Naive thymus-derived CD8-positive, alpha-beta T cell (primary cell): ENCODE data around the gene TAGLN. TPM values are rescaled to one million over a fixed set of nuclear protein-coding genes. Genes with fewer than 3 reads are reported as not detected.
A peak's percentile ranks its signal among the peaks of the same experiment; 100 is the strongest.

Experiments used
- ATAC-seq, 2 donors: fragments of 150-1000 bp; cut with Tn5 transposase in 1 of 2; sonication (Bioruptor Pico), chemical (Tn5 transposase) in 1 of 2; 1 replicate in 1 of 2; 2 replicates in 1 of 2; pipeline ENCODE4 v1.10.0; 2021; ENCODE audit warnings: mild to moderate bottlenecking in 2 of 2, moderate library complexity in 2 of 2
- POLR2A ChIA-PET: fragments of 350-600 bp; sonication (Branson Sonifier 250); formaldehyde crosslinking; loops from one replicate; lab custom pipeline; 2021; ENCODE audit warnings: antibody characterized with exemption; lab: Charles Lee
- DNase-seq, 10 donors: peaks; one replicate each; pipeline versions ENCODE4 v3.0.0 to v3.0.0-alpha.2; 2020 to 2022
- H3K27ac Mint-ChIP-seq, 10 donors: one replicate each; pipeline ENCODE4 v1.8.0; 2020 to 2022; ENCODE audit warnings: mild to moderate bottlenecking in 10 of 10, mixed read lengths in 10 of 10, moderate library complexity in 4 of 10, inconsistent platforms in 1 of 10
- H3K27me3 Mint-ChIP-seq, 5 donors: one replicate each; pipeline ENCODE4 v1.8.0; 2021 to 2022; ENCODE audit warnings: mixed read lengths in 5 of 5
- H3K36me3 Mint-ChIP-seq, 3 donors: one replicate each; pipeline ENCODE4 v1.8.0; 2020 to 2022; ENCODE audit warnings: mixed read lengths in 3 of 3, mild to moderate bottlenecking in 2 of 3, inconsistent platforms in 1 of 3
- H3K4me1 Mint-ChIP-seq, 4 donors: one replicate each; pipeline ENCODE4 v1.8.0; 2021 to 2022; ENCODE audit warnings: mixed read lengths in 4 of 4
- H3K4me3 Mint-ChIP-seq, 10 donors: one replicate each; pipeline ENCODE4 v1.8.0; 2020 to 2022; ENCODE audit warnings: mild to moderate bottlenecking in 10 of 10, mixed read lengths in 10 of 10, moderate library complexity in 6 of 10, inconsistent platforms in 1 of 10
- H3K9me3 Mint-ChIP-seq, 9 donors: one replicate each; pipeline ENCODE4 v1.8.0; 2020 to 2022; ENCODE audit warnings: mixed read lengths in 9 of 9, mild to moderate bottlenecking in 3 of 9, inconsistent platforms in 1 of 9, moderate library complexity in 1 of 9
- polyA plus RNA-seq, 3 donors: library from polyadenylated mRNA; unstranded; fragments of 300-500 nt; fragmentation: Illumina TruSeq; gene quantifications; one replicate each; pipeline ENCODE4 v1.2.3, GENCODE V29; 2021
- total RNA-seq, 8 experiments: library from RNA in 2 of 8; stranded (reverse) in 2 of 8; gene quantifications; one replicate each; pipeline ENCODE4 v1.2.3 and lab custom pipeline; 2021 to 2026

The TAGLN gene
- total and polyA plus RNA-seq, 5 experiments from 2014 or later = 0.13 to 14.4 (median 0.51) TPM

GRCh38 chr11:117229411-117229810 lies 30.2 kb downstream of the TAGLN start:
- H3K4me3 Mint-ChIP-seq = peak overlapping the region; percentile 90 to 100 (median 94)
- no peak for ATAC-seq
- peak overlapping the region; percentile 93 to 98 (median 98) for H3K27ac Mint-ChIP-seq
- peaks cover 0 to 57% (median 21%) of the 10 kb centered on the region in 3 donors for H3K36me3 Mint-ChIP-seq
- POLR2A ChIA-PET = interaction anchor here (1.0 to 7.5 kb wide), 4 partner anchors 8 to 84 kb away, joined by 3 to 70 read pairs (median 25); partner anchors contain the start of genes PAFAH1B2 and SIDT2
- no peaks in the 10 kb centered on the region for H3K27me3 Mint-ChIP-seq
- no peaks in the 10 kb centered on the region for H3K9me3 Mint-ChIP-seq
- DNase-seq = no peak
- H3K4me1 Mint-ChIP-seq = peaks cover 34 to 74% (median 56%) of the 10 kb centered on the region in 4 donors

GRCh38 chr11:117229931-117230285 lies 30.7 kb downstream of the TAGLN start:
- no peaks in the 10 kb centered on the region for H3K27me3 Mint-ChIP-seq
- peaks cover 34 to 75% (median 56%) of the 10 kb centered on the region in 4 donors for H3K4me1 Mint-ChIP-seq
- no peaks in the 10 kb centered on the region for H3K9me3 Mint-ChIP-seq
- peak overlapping the region; percentile 93 to 98 (median 98) for H3K27ac Mint-ChIP-seq
- DNase-seq (peak in 1 of 10 donors; percentile 10), ATAC-seq (peak in 1 of 2 donors; percentile 0)
- H3K36me3 Mint-ChIP-seq = peaks cover 0 to 52% (median 21%) of the 10 kb centered on the region in 3 donors
- peak overlapping the region; percentile 90 to 100 (median 94) for H3K4me3 Mint-ChIP-seq
- POLR2A ChIA-PET = interaction anchor here (0.8 to 7.5 kb wide), 9 partner anchors 9 to 442 kb away, joined by 3 to 70 read pairs (median 7); partner anchors contain the start of genes PAFAH1B2, SIDT2 and ZPR1

- Mint-ChIP-seq H3K4me1 (peaks cover 34 to 75% (median 56%) of the 10 kb centered on the region in 4 donors), H3K36me3 (peaks cover 0 to 47% (median 21%) of the 10 kb centered on the region in 3 donors), H3K4me3 (peak overlapping the region; percentile 90 to 100 (median 94)), H3K27ac (peak overlapping the region; percentile 93 to 98 (median 98)), H3K27me3 (no peaks in the 10 kb centered on the region), H3K9me3 (no peaks in the 10 kb centered on the region)
- peak in 6 of 10 donors; percentile 25 to 73 (median 50) for DNase-seq
- POLR2A ChIA-PET = interaction anchor here (0.7 to 7.5 kb wide), 12 partner anchors 9 to 457 kb away, joined by 3 to 70 read pairs (median 6); partner anchors contain the start of genes BUD13, PAFAH1B2, SIDT2 and ZPR1
- ATAC-seq = peak; percentile 41 to 62
These were observed 31.3 kb downstream of the TAGLN start for GRCh38 chr11:117230286-117230961.

GRCh38 chr11:117230999-117231841 lies 32.0 kb downstream of the TAGLN start:
- peak overlapping the region; percentile 93 to 98 (median 98) for H3K27ac Mint-ChIP-seq
- peaks cover 34 to 73% (median 56%) of the 10 kb centered on the region in 4 donors for H3K4me1 Mint-ChIP-seq
- H3K4me3 Mint-ChIP-seq = peak overlapping the region; percentile 90 to 100 (median 94)
- H3K9me3 Mint-ChIP-seq = no peaks in the 10 kb centered on the region
- DNase-seq (no peak), ATAC-seq (no peak)
- peaks cover 0 to 45% (median 21%) of the 10 kb centered on the region in 3 donors for H3K36me3 Mint-ChIP-seq
- POLR2A ChIA-PET = interaction anchor here (0.6 to 7.5 kb wide), 13 partner anchors 10 to 1205 kb away, joined by 3 to 70 read pairs (median 5); partner anchors contain the start of genes BUD13, CEP164, KMT2A and PAFAH1B2
- no peaks in the 10 kb centered on the region for H3K27me3 Mint-ChIP-seq

- H3K4me3 Mint-ChIP-seq = peak within 1 kb of the TSS; percentile 95 to 100 (median 98)
- H3K27ac Mint-ChIP-seq = peak within 1 kb of the TSS; percentile 93 to 100 (median 99)
- no peaks in the 10 kb centered on the region for H3K9me3 Mint-ChIP-seq
- ATAC-seq = no peak
- POLR2A ChIA-PET = interaction anchor here (0.6 to 7.5 kb wide), 8 partner anchors 11 to 1205 kb away, joined by 3 to 70 read pairs (median 6); partner anchors contain the start of genes BUD13, CEP164, KMT2A and PAFAH1B2
- DNase-seq = no peak
- no peaks in the 10 kb centered on the region for H3K27me3 Mint-ChIP-seq
- peaks cover 0 to 43% (median 16%) of the 10 kb centered on the region in 3 donors for H3K36me3 Mint-ChIP-seq
- peaks cover 29 to 68% (median 52%) of the 10 kb centered on the region in 4 donors for H3K4me1 Mint-ChIP-seq
These were observed 32.6 kb downstream of the TAGLN start, which contains the start of gene PCSK7 for GRCh38 chr11:117231842-117232091. PCSK7 (minus strand) TSS chr11:117232073; CDS start chr11:117229844, 2,229 bp downstream.

GRCh38 chr11:117232092-117232878 lies 33.1 kb downstream of the TAGLN start, which contains the start of gene RNF214:
RNF214 (plus strand) TSS chr11:117232671; CDS start chr11:117234273, 1,602 bp downstream.
- Mint-ChIP-seq H3K27ac (peak within 1 kb of the TSS; percentile 93 to 100 (median 99)), H3K27me3 (no peaks in the 10 kb centered on the region), H3K4me1 (peaks cover 30 to 63% (median 49%) of the 10 kb centered on the region in 4 donors), H3K9me3 (no peaks in the 10 kb centered on the region), H3K4me3 (peak within 1 kb of the TSS; percentile 95 to 100 (median 98)), H3K36me3 (peaks cover 0 to 38% (median 11%) of the 10 kb centered on the region in 3 donors)
- peak; percentile 81 to 82 for ATAC-seq
- POLR2A ChIA-PET = interaction anchor here (0.6 to 7.5 kb wide), 7 partner anchors 11 to 463 kb away, joined by 3 to 70 read pairs (median 7); partner anchors contain the start of genes CEP164, PAFAH1B2 and SIDT2
- peak; percentile 54 to 87 (median 76) for DNase-seq

- Mint-ChIP-seq H3K4me1 (peaks cover 29 to 61% (median 49%) of the 10 kb centered on the region in 4 donors), H3K9me3 (no peaks in the 10 kb centered on the region), H3K36me3 (peaks cover 0 to 31% (median 10%) of the 10 kb centered on the region in 3 donors), H3K27me3 (no peaks in the 10 kb centered on the region), H3K27ac (peak overlapping the region; percentile 82 to 98 (median 88)), H3K4me3 (peak overlapping the region; percentile 76 to 98 (median 85))
- POLR2A ChIA-PET = interaction anchor here (0.6 to 7.5 kb wide), 4 partner anchors 12 to 464 kb away, joined by 3 to 70 read pairs (median 25); partner anchors contain the start of genes PAFAH1B2 and SIDT2
- peak in 5 of 10 donors; percentile 13 to 23 (median 15) for DNase-seq
- peak in 1 of 2 donors; percentile 4 for ATAC-seq
These were observed 33.8 kb downstream of the TAGLN start for GRCh38 chr11:117232911-117233409.

- H3K27ac Mint-ChIP-seq = no peak overlapping the region
- H3K4me1 Mint-ChIP-seq = peaks cover 6 to 13% (median 12%) of the 10 kb centered on the region in 4 donors
- no peak for ATAC-seq
- DNase-seq = no peak
- no peak overlapping the region for H3K4me3 Mint-ChIP-seq
- H3K36me3 Mint-ChIP-seq = peaks cover 0 to 47% (median 5%) of the 10 kb centered on the region in 3 donors
- H3K27me3 Mint-ChIP-seq = no peaks in the 10 kb centered on the region
- POLR2A ChIA-PET = no interaction called here
- no peaks in the 10 kb centered on the region for H3K9me3 Mint-ChIP-seq
These were observed 39.1 kb downstream of the TAGLN start for GRCh38 chr11:117238221-117238620.

GRCh38 chr11:117239295-117239694 lies 40.1 kb downstream of the TAGLN start:
- POLR2A ChIA-PET = no interaction called here
- peaks cover 2 to 55% (median 8%) of the 10 kb centered on the region in 3 donors for H3K36me3 Mint-ChIP-seq
- H3K9me3 Mint-ChIP-seq = no peaks in the 10 kb centered on the region
- no peak overlapping the region for H3K4me3 Mint-ChIP-seq
- peaks cover 1 to 2% (median 2%) of the 10 kb centered on the region in 4 donors for H3K4me1 Mint-ChIP-seq
- no peak for ATAC-seq
- no peak overlapping the region for H3K27ac Mint-ChIP-seq
- DNase-seq = no peak
- H3K27me3 Mint-ChIP-seq = no peaks in the 10 kb centered on the region

GRCh38 chr11:117248341-117248740 lies 49.2 kb downstream of the TAGLN start:
- H3K36me3 Mint-ChIP-seq = peaks cover 11 to 74% (median 30%) of the 10 kb centered on the region in 3 donors
- H3K27ac Mint-ChIP-seq = no peak overlapping the region
- ATAC-seq (no peak), DNase-seq (no peak)
- peaks cover 0 to 2% (median 0%) of the 10 kb centered on the region in 4 donors for H3K4me1 Mint-ChIP-seq
- no peaks in the 10 kb centered on the region for H3K9me3 Mint-ChIP-seq
- POLR2A ChIA-PET = no interaction called here
- H3K27me3 Mint-ChIP-seq = no peaks in the 10 kb centered on the region
- no peak overlapping the region for H3K4me3 Mint-ChIP-seq

GRCh38 chr11:117249571-117249970 lies 50.4 kb downstream of the TAGLN start:
- H3K9me3 Mint-ChIP-seq = no peaks in the 10 kb centered on the region
- POLR2A ChIA-PET = no interaction called here
- no peak overlapping the region for H3K4me3 Mint-ChIP-seq
- H3K27ac Mint-ChIP-seq = no peak overlapping the region
- no peaks in the 10 kb centered on the region for H3K27me3 Mint-ChIP-seq
- peaks cover 7 to 77% (median 25%) of the 10 kb centered on the region in 3 donors for H3K36me3 Mint-ChIP-seq
- DNase-seq (no peak), ATAC-seq (no peak)
- peaks cover 0 to 2% (median 0%) of the 10 kb centered on the region in 4 donors for H3K4me1 Mint-ChIP-seq
